NCI-H82 treated with DMSO at 0.1 percent for 48 hours (cell line): ENCODE measurements around the gene POP7.
A peak's percentile ranks its signal among the peaks of the same experiment; 100 is the strongest.
"Not testable (repeated sequence)": the region's sequence is repeated elsewhere in the genome, so short reads cannot be mapped to it uniquely, and the experiment has no call there.

Experiments used
- DNase-seq: peaks from one replicate; lab custom pipeline; 2025; ENCODE audit not compliant: unreplicated experiment; lab: John Stamatoyannopoulos, UW

The POP7 gene

GRCh38 chr7:100691676-100692577, 14.0 kb upstream of the POP7 start:
- DNase-seq: peak; percentile 47

GRCh38 chr7:100692578-100692961, 13.4 kb upstream of the POP7 start:
- no peak for DNase-seq

GRCh38 chr7:100693312-100694097, 12.4 kb upstream of the POP7 start:
- DNase-seq: no peak

DNA sequence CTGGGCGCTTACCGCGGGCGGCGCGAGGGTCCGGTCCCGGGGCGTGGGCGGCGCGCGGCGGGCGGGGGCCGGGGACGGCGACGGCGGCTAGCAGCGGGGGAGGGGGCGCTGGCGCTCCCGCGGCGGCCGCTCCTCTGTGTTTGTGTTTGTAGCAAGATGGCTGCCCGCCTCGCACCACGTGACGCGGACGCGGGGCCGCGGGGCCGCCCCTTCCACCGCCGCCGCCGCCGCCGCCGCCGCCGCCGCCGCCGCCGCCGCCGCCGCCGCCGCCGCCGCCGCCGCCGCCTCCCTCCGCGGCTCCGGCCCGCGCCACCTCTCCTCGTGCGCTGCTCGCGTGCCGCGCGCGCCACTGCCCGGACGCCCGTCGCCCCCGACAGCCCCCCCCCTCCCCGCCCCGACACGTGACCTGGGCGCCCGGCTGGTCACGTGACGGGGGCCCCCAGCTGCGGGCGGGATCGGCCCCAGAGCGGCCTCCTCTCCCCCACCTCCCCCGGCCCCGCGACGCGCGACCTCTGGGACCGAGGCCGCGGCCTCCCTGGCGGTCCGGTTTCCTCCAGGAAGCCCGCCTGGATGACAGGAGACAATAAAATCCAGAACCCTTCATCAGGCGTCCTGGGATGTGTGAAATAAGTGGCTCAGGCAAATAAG, 11.7 kb upstream of the POP7 start, which contains the start of gene GIGYF1:
Gene GIGYF1 (minus strand): TSS at position 153 of the 648 bp plus-strand sequence. CDS start 6,012 bp downstream, outside the sequence.
- DNase-seq: peak; percentile 16

GRCh38 chr7:100696123-100696521, 9.8 kb upstream of the POP7 start:
- DNase-seq: no peak

DNA sequence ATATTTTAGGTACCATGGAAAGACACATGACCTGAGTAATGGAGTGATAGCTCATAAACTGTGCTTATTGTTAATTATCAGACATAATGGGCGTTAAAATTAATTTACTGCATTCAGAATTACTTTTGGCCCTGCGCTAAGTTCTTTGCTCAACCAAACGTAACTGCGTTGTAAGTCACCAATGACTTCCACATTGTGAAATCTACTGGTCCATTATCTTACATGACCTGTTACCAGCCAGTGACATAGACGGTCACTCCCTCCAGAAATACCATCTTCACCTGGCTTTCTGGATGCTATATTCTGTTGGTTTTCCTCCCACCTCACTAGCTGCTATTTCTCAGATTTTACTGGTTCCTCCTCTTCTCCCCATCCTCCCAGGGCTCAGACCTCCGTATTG, 6.9 kb upstream of the POP7 start:
- DNase-seq: no peak

DNA sequence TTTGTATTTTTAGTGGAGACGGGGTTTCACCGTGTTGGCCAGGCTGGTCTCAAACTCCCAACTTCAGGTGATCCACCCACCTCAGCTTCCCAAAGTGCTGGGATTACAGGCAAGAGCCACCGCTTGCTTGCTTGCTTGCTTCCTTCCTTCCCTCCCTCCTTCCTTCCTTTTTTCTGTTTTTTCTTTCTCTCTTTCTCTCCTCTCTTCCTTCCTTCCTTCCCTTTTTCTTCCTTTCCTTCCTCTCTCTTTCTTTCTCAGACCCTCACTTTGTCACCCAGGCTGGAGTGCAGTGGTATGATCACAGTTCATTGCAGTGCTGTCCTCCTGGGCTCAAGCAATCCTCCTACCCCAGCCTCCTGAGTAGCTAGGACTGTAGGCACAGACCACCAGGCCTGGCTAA, 4.8 kb upstream of the POP7 start:
- DNase-seq: not testable (repeated sequence)

GRCh38 chr7:100705320-100705752, 585 bp upstream of the POP7 start:
- peak; percentile 36 for DNase-seq

DNA sequence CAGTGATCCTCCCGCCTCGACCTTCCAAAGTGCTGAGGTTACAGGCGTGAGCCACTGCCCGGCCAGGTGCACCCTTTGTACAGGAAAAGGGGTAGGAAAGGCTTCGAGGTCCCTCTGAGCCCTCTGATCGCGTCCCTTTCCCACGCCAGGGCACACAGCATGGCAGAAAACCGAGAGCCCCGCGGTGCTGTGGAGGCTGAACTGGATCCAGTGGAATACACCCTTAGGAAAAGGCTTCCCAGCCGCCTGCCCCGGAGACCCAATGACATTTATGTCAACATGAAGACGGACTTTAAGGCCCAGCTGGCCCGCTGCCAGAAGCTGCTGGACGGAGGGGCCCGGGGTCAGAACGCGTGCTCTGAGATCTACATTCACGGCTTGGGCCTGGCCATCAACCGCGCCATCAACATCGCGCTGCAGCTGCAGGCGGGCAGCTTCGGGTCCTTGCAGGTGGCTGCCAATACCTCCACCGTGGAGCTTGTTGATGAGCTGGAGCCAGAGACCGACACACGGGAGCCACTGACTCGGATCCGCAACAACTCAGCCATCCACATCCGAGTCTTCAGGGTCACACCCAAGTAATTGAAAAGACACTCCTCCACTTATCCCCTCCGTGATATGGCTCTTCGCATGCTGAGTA, 871 bp downstream of the POP7 start:
- no peak for DNase-seq

GRCh38 chr7:100708395-100708794, 2.5 kb downstream of the POP7 start:
- DNase-seq: no peak

- DNase-seq: no peak
Measured at GRCh38 chr7:100710452-100710851, 4.5 kb downstream of the POP7 start.

- DNase-seq: no peak
Measured at GRCh38 chr7:100711369-100711768, 5.4 kb downstream of the POP7 start.

DNA sequence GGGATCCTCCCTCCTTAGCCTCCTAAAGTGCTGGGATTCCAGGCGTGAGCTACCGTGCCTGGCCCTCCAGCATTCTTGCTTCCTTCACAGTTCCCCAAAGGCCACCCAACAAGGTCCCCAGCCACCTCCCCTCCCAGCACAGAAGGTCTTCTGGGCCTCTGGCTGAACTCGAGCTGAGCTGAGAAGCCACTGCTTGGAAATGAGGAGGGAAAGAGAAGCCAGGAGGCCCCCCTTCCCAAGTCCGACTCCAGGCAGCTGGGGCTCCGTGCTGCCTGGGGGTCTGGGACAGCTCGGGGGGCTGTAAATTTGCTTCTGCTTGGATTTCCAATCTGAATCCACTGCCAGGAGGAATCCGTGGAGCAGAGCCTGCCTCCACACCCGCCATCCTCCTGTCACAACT, 8.8 kb downstream of the POP7 start:
- DNase-seq: no peak

DNA sequence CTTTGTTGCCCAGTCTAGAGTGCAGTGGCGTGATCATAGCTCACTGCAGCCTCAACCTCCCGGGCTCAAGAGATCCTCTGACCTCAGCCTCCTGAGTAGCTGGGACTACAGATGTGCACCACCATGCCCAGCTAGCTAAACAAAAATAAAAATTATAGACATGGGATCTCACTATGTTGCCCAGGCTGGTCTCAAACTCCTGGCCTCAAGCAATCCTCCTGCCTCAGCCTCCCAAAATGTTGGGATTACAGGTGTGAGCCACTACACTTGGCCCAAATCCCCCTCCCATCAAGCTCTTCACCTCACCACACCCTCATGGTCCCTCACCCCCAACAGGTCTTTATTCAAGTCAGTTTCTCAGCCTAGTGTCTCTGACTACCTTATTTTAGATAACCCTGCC, 11.2 kb downstream of the POP7 start:
- not testable (repeated sequence) for DNase-seq

DNA sequence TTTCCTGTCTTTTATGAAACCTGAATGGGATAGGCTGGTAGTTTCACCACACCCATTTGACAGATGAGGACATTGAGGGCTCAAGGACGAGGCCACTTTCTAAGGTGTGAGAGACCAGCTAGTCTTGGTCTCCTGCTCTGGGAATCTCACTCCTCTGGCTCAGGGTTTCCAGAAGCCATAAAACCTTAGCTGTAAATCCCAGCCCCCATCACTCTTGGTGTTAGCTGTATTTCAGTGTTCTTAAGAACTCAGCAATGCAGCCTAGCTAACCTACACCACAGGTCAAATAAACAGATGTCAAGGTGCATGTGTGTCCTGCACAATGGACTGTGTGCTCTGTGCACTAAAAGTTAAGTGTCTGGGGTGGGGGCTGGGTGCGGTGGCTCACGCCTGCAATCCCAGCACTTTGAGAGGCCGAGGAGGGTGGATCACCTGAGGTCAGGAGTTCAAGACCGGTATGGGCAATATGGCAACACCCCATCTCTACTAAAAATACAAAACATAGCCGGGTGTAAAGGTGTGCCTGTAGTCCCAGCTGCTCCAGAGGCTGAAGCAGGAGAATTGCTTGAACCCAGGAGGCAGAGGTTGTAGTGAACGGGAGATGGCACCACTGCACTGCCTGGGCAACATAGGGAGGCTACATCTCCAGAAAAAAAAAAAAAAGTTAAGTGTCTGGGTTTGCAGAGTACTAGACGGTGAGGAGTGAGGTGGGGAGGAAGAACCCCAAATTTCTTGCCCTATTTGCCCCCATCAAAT, 13.8 kb downstream of the POP7 start:
- no peak for DNase-seq

GRCh38 chr7:100720279-100720670, 14.4 kb downstream of the POP7 start, which contains the start of gene EPO:
EPO (plus strand) TSS chr7:100720468; CDS start chr7:100720981, 513 bp downstream.
- DNase-seq: no peak

- no peak for DNase-seq
Measured at GRCh38 chr7:100720671-100721504, 15.0 kb downstream of the POP7 start.

DNA sequence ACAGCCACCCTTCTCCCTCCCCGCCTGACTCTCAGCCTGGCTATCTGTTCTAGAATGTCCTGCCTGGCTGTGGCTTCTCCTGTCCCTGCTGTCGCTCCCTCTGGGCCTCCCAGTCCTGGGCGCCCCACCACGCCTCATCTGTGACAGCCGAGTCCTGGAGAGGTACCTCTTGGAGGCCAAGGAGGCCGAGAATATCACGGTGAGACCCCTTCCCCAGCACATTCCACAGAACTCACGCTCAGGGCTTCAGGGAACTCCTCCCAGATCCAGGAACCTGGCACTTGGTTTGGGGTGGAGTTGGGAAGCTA, 15.5 kb downstream of the POP7 start:
- no peak for DNase-seq

DNA sequence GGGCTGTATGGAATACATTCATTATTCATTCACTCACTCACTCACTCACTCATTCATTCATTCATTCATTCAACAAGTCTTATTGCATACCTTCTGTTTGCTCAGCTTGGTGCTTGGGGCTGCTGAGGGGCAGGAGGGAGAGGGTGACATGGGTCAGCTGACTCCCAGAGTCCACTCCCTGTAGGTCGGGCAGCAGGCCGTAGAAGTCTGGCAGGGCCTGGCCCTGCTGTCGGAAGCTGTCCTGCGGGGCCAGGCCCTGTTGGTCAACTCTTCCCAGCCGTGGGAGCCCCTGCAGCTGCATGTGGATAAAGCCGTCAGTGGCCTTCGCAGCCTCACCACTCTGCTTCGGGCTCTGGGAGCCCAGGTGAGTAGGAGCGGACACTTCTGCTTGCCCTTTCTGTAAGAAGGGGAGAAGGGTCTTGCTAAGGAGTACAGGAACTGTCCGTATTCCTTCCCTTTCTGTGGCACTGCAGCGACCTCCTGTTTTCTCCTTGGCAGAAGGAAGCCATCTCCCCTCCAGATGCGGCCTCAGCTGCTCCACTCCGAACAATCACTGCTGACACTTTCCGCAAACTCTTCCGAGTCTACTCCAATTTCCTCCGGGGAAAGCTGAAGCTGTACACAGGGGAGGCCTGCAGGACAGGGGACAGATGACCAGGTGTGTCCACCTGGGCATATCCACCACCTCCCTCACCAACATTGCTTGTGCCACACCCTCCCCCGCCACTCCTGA, 16.7 kb downstream of the POP7 start:
- no peak for DNase-seq
